B cell (primary cell): ENCODE measurements around the gene EHD3. TPM values are rescaled to one million over a fixed set of nuclear protein-coding genes. Genes with fewer than 3 reads are reported as not detected.

ENCODE experiments used
- ATAC-seq: fragments of 200-7000 bp; cut with Tn5 transposase; one replicate; pipeline ENCODE4 v1.10.0; 2021; ENCODE audit warnings: low read depth, mild to moderate bottlenecking, moderate number of reproducible peaks, moderate library complexity
- CTCF ChIA-PET: fragments of 350-600 bp; sonication (Branson Sonifier 250); formaldehyde crosslinking; loops from one replicate; lab custom pipeline; 2021; ENCODE audit warnings: antibody characterized with exemption, inconsistent platforms; lab: Charles Lee
- POLR2A ChIA-PET: fragments of 350-600 bp; sonication (Branson Sonifier 250); formaldehyde crosslinking; loops from one replicate; lab custom pipeline; 2021; ENCODE audit warnings: antibody characterized with exemption; lab: Charles Lee
- DNase-seq: peaks from one replicate; pipeline ENCODE4 v3.0.0; 2013
- H2AFZ ChIP-seq: 2 replicates; pipeline ENCODE4 v1.6.1; 2012; ENCODE audit warnings: mild to moderate bottlenecking, low read depth, low read length; ENCODE audit not compliant: insufficient read depth, poor library complexity, severe bottlenecking
- H3K27ac ChIP-seq, 2 donors: 1 replicate in 1 of 2; 2 replicates in 1 of 2; pipeline ENCODE4 v1.5.1; 2012 to 2013; ENCODE audit warnings: low read length in 2 of 2, mild to moderate bottlenecking in 2 of 2, moderate library complexity in 1 of 2
- H3K27me3 ChIP-seq, 4 experiments: fragments of 200-600 bp in 1 of 4; sonication (generic) in 1 of 4; replicated peaks in 1 of 4; 1 replicate in 2 of 4; 2 replicates in 2 of 4; pipeline versions ENCODE4 v1.6.1 to v1.7.0; 2013 to 2016; ENCODE audit warnings: low read length in 3 of 4, mild to moderate bottlenecking in 2 of 4, mixed read lengths in 1 of 4, moderate library complexity in 1 of 4; ENCODE audit not compliant: insufficient read depth in 4 of 4, control insufficient read depth in 3 of 4; ENCODE audit errors: control extremely low read depth in 1 of 4
- H3K36me3 ChIP-seq, 2 experiments: replicated peaks in 1 of 2; 1 replicate in 1 of 2; 2 replicates in 1 of 2; pipeline versions ENCODE4 v1.6.1 to v1.7.1; 2013; ENCODE audit warnings: low read length in 1 of 2; ENCODE audit not compliant: insufficient read depth in 2 of 2, control insufficient read depth in 1 of 2; ENCODE audit errors: control extremely low read depth in 1 of 2, extremely low read depth in 1 of 2
- H3K4me1 ChIP-seq, 2 donors: fragments of 200-600 bp in 1 of 2; sonication (generic) in 1 of 2; 1 replicate in 1 of 2; 2 replicates in 1 of 2; pipeline versions ENCODE4 v1.5.1 to v1.6.1; 2013 to 2017; ENCODE audit warnings: low read length in 2 of 2; ENCODE audit not compliant: control insufficient read depth in 2 of 2, insufficient read depth in 2 of 2
- H3K4me2 ChIP-seq: replicated peaks from 2 replicates; pipeline ENCODE3; 2012; ENCODE audit warnings: mild to moderate bottlenecking, low read depth, low read length; ENCODE audit not compliant: poor library complexity, severe bottlenecking
- H3K4me3 ChIP-seq, 5 experiments: fragments of 200-600 bp in 1 of 5; sonication (generic) in 1 of 5; 1 replicate in 3 of 5; 2 replicates in 2 of 5; pipeline versions ENCODE4 v1.5.1 to v1.7.0; 2011 to 2016; ENCODE audit warnings: low read length in 4 of 5, mild to moderate bottlenecking in 4 of 5, low read depth in 2 of 5, control low read depth in 1 of 5, moderate library complexity in 1 of 5; ENCODE audit not compliant: insufficient read depth in 1 of 5; ENCODE audit errors: control extremely low read depth in 1 of 5, extremely low read depth in 1 of 5
- H3K79me2 ChIP-seq: fragments of 200-600 bp; sonication (generic); one replicate; pipeline ENCODE4 v1.6.0; 2016; ENCODE audit warnings: low read length; ENCODE audit not compliant: control insufficient read depth, insufficient read depth
- H3K9ac ChIP-seq: fragments of 200-600 bp; sonication (generic); 2 replicates; pipeline ENCODE4 v1.6.1; 2017; ENCODE audit warnings: mild to moderate bottlenecking, low read length, moderate library complexity
- H3K9me3 ChIP-seq, 3 donors: one replicate each; pipeline versions ENCODE4 v1.6.1 to v1.7.1; 2013; ENCODE audit warnings: low read length in 2 of 3; ENCODE audit not compliant: control insufficient read depth in 2 of 3, insufficient read depth in 1 of 3; ENCODE audit errors: control extremely low read depth in 1 of 3
- H4K20me1 ChIP-seq: 2 replicates; pipeline ENCODE4 v1.6.0; 2012; ENCODE audit warnings: mild to moderate bottlenecking, low read length; ENCODE audit not compliant: insufficient read depth, control insufficient read depth, poor library complexity, severe bottlenecking
- H3K27ac Mint-ChIP-seq: one replicate; pipeline ENCODE4 v1.8.0; 2021; ENCODE audit warnings: mixed read lengths
- H3K27me3 Mint-ChIP-seq: one replicate; pipeline ENCODE4 v1.8.0; 2021; ENCODE audit warnings: mixed read lengths
- H3K4me1 Mint-ChIP-seq: one replicate; pipeline ENCODE4 v1.8.0; 2021; ENCODE audit warnings: mixed read lengths
- H3K4me3 Mint-ChIP-seq: one replicate; pipeline ENCODE4 v1.8.0; 2021; ENCODE audit warnings: mixed read lengths
- H3K9me3 Mint-ChIP-seq: one replicate; pipeline ENCODE4 v1.8.0; 2022; ENCODE audit warnings: mixed read lengths; ENCODE audit not compliant: insufficient read depth
- CTCF ChIP-seq: fragments of 200-600 bp; IDR thresholded peaks from one replicate; pipeline ENCODE4 v1.8.0; 2022; ENCODE audit warnings: antibody characterized with exemption, mild to moderate bottlenecking
- EZH2 ChIP-seq: IDR thresholded peaks from 2 replicates; pipeline ENCODE4 v1.6.1; 2012; ENCODE audit warnings: borderline replicate concordance, low read depth, mild to moderate bottlenecking, moderate library complexity, low read length; ENCODE audit not compliant: insufficient read depth, poor library complexity, severe bottlenecking
- WGBS: methylation state at CpG from one replicate; pipeline ENCODE4 v1.1.5; 2013; ENCODE audit warnings: missing lambda C conversion rate; ENCODE audit not compliant: insufficient coverage; 5-methylcytosine and 5-hydroxymethylcytosine counted together
- intact Hi-C: fragments of 100-400 bp; cut with micrococcal nuclease; formaldehyde crosslinking; loops from one replicate; pipeline ENCODE4 v1.10.0; 2022
- polyA plus RNA-seq: library from polyadenylated mRNA; depleted of rRNA; stranded (reverse); fragments of >200 nt; gene quantifications from 2 replicates; pipeline ENCODE4 v1.2.3, GENCODE V29; 2012
- total RNA-seq, 2 donors: library from RNA; stranded (reverse); fragments of 120-200 nt in 1 of 2; gene quantifications; 1 replicate in 1 of 2; 2 replicates in 1 of 2; pipeline versions ENCODE4 v1.2.3 to v1.2.4, GENCODE V29; 2013 to 2022

Gene EHD3
- total and polyA plus RNA-seq, 2 donors (not counting 1 experiment from before 2014, with no cell fraction given), result 19.0 to 60.5 TPM

GRCh38 chr2:31297751-31298150, 63.8 kb downstream of the EHD3 start:
- no peak overlapping the region for H3K9ac ChIP-seq
- H3K27me3 ChIP-seq, result no peaks in the 10 kb centered on the region
- Mint-ChIP-seq H3K9me3 (no peaks in the 10 kb centered on the region), H3K4me3 (no peak overlapping the region), H3K27ac (peak overlapping the region; percentile 21), H3K27me3 (no peaks in the 10 kb centered on the region), H3K4me1 (peaks cover 7% of the 10 kb centered on the region)
- WGBS, result 9% methylated on average over 1 of the region's 1 CpG
- ATAC-seq, result peak; percentile 73
- H3K27ac ChIP-seq, result no peak overlapping the region
- ChIA-PET CTCF (interaction anchor here (0.7 to 1.9 kb wide), 4 partner anchors 64 to 582 kb away, joined by 3 to 5 read pairs (median 4); partner anchors contain the start of gene EHD3), POLR2A (no interaction called here)
- DNase-seq, result peak; percentile 50
- TF ChIP-seq EZH2, result no peak
- no peak for TF ChIP-seq CTCF
- no peaks in the 10 kb centered on the region for H3K9me3 ChIP-seq
- H2AFZ ChIP-seq, result peak overlapping the region; percentile 48
- intact Hi-C loops, result no loop called here
- H3K4me2 ChIP-seq, result no peak overlapping the region
- no peaks in the 10 kb centered on the region for H3K79me2 ChIP-seq
- no peaks in the 10 kb centered on the region for H3K36me3 ChIP-seq
- H3K4me1 ChIP-seq, result peaks cover 7 to 12% of the 10 kb centered on the region in 2 donors
- H4K20me1 ChIP-seq, result no peaks in the 10 kb centered on the region
- no peak overlapping the region for H3K4me3 ChIP-seq

- Mint-ChIP-seq H3K4me3 (no peak overlapping the region), H3K27ac (no peak overlapping the region), H3K9me3 (no peaks in the 10 kb centered on the region), H3K4me1 (peaks cover 7% of the 10 kb centered on the region), H3K27me3 (no peaks in the 10 kb centered on the region)
- ChIA-PET CTCF (interaction anchor here (0.6 to 1.0 kb wide), 2 partner anchors 131 to 582 kb away, joined by 3 read pairs; no protein-coding TSS in a partner anchor), POLR2A (interaction anchor here (0.6 kb wide), 1 partner anchor 28 kb away, joined by 4 read pairs; no protein-coding TSS in a partner anchor)
- ATAC-seq (no peak), DNase-seq (no peak)
- 67% methylated on average over 1 of the region's 4 CpGs for WGBS
- no peak overlapping the region for H3K27ac ChIP-seq
- H3K79me2 ChIP-seq, result no peaks in the 10 kb centered on the region
- no peak overlapping the region for H3K4me2 ChIP-seq
- H2AFZ ChIP-seq, result no peak overlapping the region
- intact Hi-C loops, result no loop called here
- H3K36me3 ChIP-seq, result no peaks in the 10 kb centered on the region
- no peaks in the 10 kb centered on the region for H3K27me3 ChIP-seq
- H3K9ac ChIP-seq, result no peak overlapping the region
- H3K9me3 ChIP-seq, result no peaks in the 10 kb centered on the region
- H3K4me3 ChIP-seq, result no peak overlapping the region
- TF ChIP-seq CTCF, result no peak
- peaks cover 7 to 12% of the 10 kb centered on the region in 2 donors for H3K4me1 ChIP-seq
- H4K20me1 ChIP-seq, result no peaks in the 10 kb centered on the region
Measured at GRCh38 chr2:31299547-31299946, 65.6 kb downstream of the EHD3 start.
